Measurements from ENCODE around the gene CACYBP.

The CACYBP gene

DNA sequence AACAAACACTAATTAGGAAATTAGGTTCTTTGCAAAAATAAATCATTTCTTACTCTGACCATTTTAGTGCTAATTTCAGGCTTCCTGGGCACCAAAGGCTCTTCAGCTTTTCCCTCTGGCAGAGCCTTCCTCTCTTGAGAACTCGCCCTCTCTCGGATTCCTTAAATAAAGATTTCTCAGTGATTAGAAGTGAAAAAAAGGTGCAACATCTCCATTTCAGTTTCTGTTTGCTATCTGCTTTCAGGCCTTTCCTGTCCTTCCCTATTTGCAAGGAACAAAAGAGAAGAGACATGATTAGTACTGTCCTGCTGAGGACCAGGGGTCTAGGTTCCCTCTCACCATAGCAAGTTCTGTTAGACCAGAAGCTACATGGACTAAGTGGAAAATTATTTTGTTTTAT is 27.8 kb upstream of the CACYBP start:
- Histone ChIP-seq H3K27ac (ENCODE audit: low read depth in 2 of 2, low read length in 2 of 2) (peak overlapping the region in 1 of 2 donors; percentile 7), H3K4me3 (ENCODE audit: low read length in 2 of 2) (no peak overlapping the region), H3K27me3 (ENCODE audit: control insufficient read depth in 2 of 2, insufficient read depth in 2 of 2, low read length in 2 of 2) (no peaks in the 10 kb centered on the region), H3K9ac (ENCODE audit: low read depth in 1 of 2, low read length in 2 of 2) (no peak overlapping the region), H3K9me3 (ENCODE audit: control insufficient read depth in 2 of 2, low read length in 2 of 2) (no peaks in the 10 kb centered on the region), H3K36me3 (ENCODE audit: control insufficient read depth in 2 of 2, insufficient read depth in 2 of 2, low read length in 2 of 2) (peaks cover 7 to 26% of the 10 kb centered on the region in 2 donors), H3K4me1 (ENCODE audit: control insufficient read depth in 2 of 2, insufficient read depth in 2 of 2, low read length in 2 of 2) (peaks cover 10 to 15% of the 10 kb centered on the region in 2 donors)

DNA sequence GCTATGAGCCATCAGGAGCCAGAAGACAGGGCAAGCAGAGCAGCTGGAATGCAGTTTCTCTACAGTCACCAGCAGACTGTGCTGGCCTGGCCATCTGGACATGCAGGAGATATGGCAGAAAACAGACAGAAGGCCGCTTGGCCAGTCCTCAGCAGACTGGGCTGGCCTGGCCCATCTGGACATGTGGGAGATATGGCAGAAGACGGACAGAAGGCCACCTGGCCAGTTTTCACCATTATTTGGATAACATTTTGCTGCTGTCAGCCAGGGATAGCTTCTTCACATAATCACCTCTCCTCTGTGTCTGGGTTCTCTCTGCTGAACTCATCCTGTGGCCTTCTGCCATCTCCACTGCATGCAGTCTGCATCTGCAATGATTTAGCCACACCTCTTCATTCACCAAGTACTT is 25.0 kb upstream of the CACYBP start:
- Histone ChIP-seq H3K4me1 (ENCODE audit: control insufficient read depth in 2 of 2, insufficient read depth in 2 of 2, low read length in 2 of 2) (no peaks in the 10 kb centered on the region), H3K36me3 (ENCODE audit: control insufficient read depth in 2 of 2, insufficient read depth in 2 of 2, low read length in 2 of 2) (peaks cover 15 to 37% of the 10 kb centered on the region in 2 donors), H3K9me3 (ENCODE audit: control insufficient read depth in 2 of 2, low read length in 2 of 2) (no peaks in the 10 kb centered on the region), H3K9ac (ENCODE audit: low read depth in 1 of 2, low read length in 2 of 2) (no peak overlapping the region), H3K27ac (ENCODE audit: low read depth in 2 of 2, low read length in 2 of 2) (no peak overlapping the region), H3K27me3 (ENCODE audit: control insufficient read depth in 2 of 2, insufficient read depth in 2 of 2, low read length in 2 of 2) (no peaks in the 10 kb centered on the region), H3K4me3 (ENCODE audit: low read length in 2 of 2) (no peak overlapping the region)

DNA sequence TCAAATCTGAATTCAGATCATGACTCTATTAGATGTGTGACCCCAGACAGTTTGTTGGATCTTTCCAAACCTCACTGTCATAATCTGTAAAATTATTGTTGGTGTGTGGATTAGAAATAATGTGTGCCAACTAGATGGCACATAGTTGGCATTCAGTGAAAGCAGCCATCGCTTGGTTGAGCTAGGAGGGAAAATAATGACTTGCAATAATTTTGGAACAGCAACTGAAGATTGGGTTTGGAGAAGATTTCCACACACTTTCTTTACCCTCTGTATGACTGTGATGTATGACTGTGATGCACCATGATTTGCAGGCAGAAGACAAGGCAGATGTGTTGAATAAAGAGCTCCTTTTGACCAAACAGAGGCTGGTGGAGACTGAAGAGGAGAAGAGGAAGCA is 24.0 kb upstream of the CACYBP start:
- peaks cover 17 to 46% of the 10 kb centered on the region in 2 donors for H3K36me3 ChIP-seq (ENCODE audit: control insufficient read depth in 2 of 2, insufficient read depth in 2 of 2, low read length in 2 of 2)
- no peak overlapping the region for H3K27ac ChIP-seq (ENCODE audit: low read depth in 2 of 2, low read length in 2 of 2)
- no peak overlapping the region for H3K9ac ChIP-seq (ENCODE audit: low read depth in 1 of 2, low read length in 2 of 2)
- H3K4me1 ChIP-seq (ENCODE audit: control insufficient read depth in 2 of 2, insufficient read depth in 2 of 2, low read length in 2 of 2), result no peaks in the 10 kb centered on the region
- no peaks in the 10 kb centered on the region for H3K27me3 ChIP-seq (ENCODE audit: control insufficient read depth in 2 of 2, insufficient read depth in 2 of 2, low read length in 2 of 2)
- no peaks in the 10 kb centered on the region for H3K9me3 ChIP-seq (ENCODE audit: control insufficient read depth in 2 of 2, low read length in 2 of 2)
- no peak overlapping the region for H3K4me3 ChIP-seq (ENCODE audit: low read length in 2 of 2)

- Histone ChIP-seq H3K9ac (ENCODE audit: low read depth in 1 of 2, low read length in 2 of 2) (no peak overlapping the region), H3K4me1 (ENCODE audit: control insufficient read depth in 2 of 2, insufficient read depth in 2 of 2, low read length in 2 of 2) (no peaks in the 10 kb centered on the region), H3K9me3 (ENCODE audit: control insufficient read depth in 2 of 2, low read length in 2 of 2) (no peaks in the 10 kb centered on the region), H3K27me3 (ENCODE audit: control insufficient read depth in 2 of 2, insufficient read depth in 2 of 2, low read length in 2 of 2) (no peaks in the 10 kb centered on the region), H3K36me3 (ENCODE audit: control insufficient read depth in 2 of 2, insufficient read depth in 2 of 2, low read length in 2 of 2) (peaks cover 21 to 51% of the 10 kb centered on the region in 2 donors), H3K4me3 (ENCODE audit: low read length in 2 of 2) (no peak overlapping the region), H3K27ac (ENCODE audit: low read depth in 2 of 2, low read length in 2 of 2) (no peak overlapping the region)
Measured at GRCh38 chr1:174976436-174977108, 23.2 kb upstream of the CACYBP start.

- Histone ChIP-seq H3K9ac (ENCODE audit: low read depth in 1 of 2, low read length in 2 of 2) (no peak overlapping the region), H3K4me3 (ENCODE audit: low read length in 2 of 2) (no peak overlapping the region), H3K36me3 (ENCODE audit: control insufficient read depth in 2 of 2, insufficient read depth in 2 of 2, low read length in 2 of 2) (peaks cover 32 to 48% of the 10 kb centered on the region in 2 donors), H3K27me3 (ENCODE audit: control insufficient read depth in 2 of 2, insufficient read depth in 2 of 2, low read length in 2 of 2) (no peaks in the 10 kb centered on the region), H3K9me3 (ENCODE audit: control insufficient read depth in 2 of 2, low read length in 2 of 2) (peaks cover 0 to 2% of the 10 kb centered on the region in 2 donors), H3K27ac (ENCODE audit: low read depth in 2 of 2, low read length in 2 of 2) (no peak overlapping the region), H3K4me1 (ENCODE audit: control insufficient read depth in 2 of 2, insufficient read depth in 2 of 2, low read length in 2 of 2) (no peaks in the 10 kb centered on the region)
Measured at GRCh38 chr1:174982971-174983689, 16.6 kb upstream of the CACYBP start.

- H3K9me3 ChIP-seq (ENCODE audit: control insufficient read depth in 2 of 2, low read length in 2 of 2), result peaks cover 0 to 2% of the 10 kb centered on the region in 2 donors
- H3K36me3 ChIP-seq (ENCODE audit: control insufficient read depth in 2 of 2, insufficient read depth in 2 of 2, low read length in 2 of 2), result peaks cover 29 to 43% of the 10 kb centered on the region in 2 donors
- H3K4me3 ChIP-seq (ENCODE audit: low read length in 2 of 2), result no peak overlapping the region
- no peak overlapping the region for H3K9ac ChIP-seq (ENCODE audit: low read depth in 1 of 2, low read length in 2 of 2)
- H3K4me1 ChIP-seq (ENCODE audit: control insufficient read depth in 2 of 2, insufficient read depth in 2 of 2, low read length in 2 of 2), result peaks cover 3 to 5% of the 10 kb centered on the region in 2 donors
- no peaks in the 10 kb centered on the region for H3K27me3 ChIP-seq (ENCODE audit: control insufficient read depth in 2 of 2, insufficient read depth in 2 of 2, low read length in 2 of 2)
- H3K27ac ChIP-seq (ENCODE audit: low read depth in 2 of 2, low read length in 2 of 2), result no peak overlapping the region
Measured at GRCh38 chr1:174984952-174985351, 14.8 kb upstream of the CACYBP start.

GRCh38 chr1:174988539-174988938 is 11.2 kb upstream of the CACYBP start:
- H3K4me3 ChIP-seq (ENCODE audit: low read length in 2 of 2), result no peak overlapping the region
- no peaks in the 10 kb centered on the region for H3K27me3 ChIP-seq (ENCODE audit: control insufficient read depth in 2 of 2, insufficient read depth in 2 of 2, low read length in 2 of 2)
- H3K9me3 ChIP-seq (ENCODE audit: control insufficient read depth in 2 of 2, low read length in 2 of 2), result no peaks in the 10 kb centered on the region
- H3K4me1 ChIP-seq (ENCODE audit: control insufficient read depth in 2 of 2, insufficient read depth in 2 of 2, low read length in 2 of 2), result peaks cover 5 to 8% of the 10 kb centered on the region in 2 donors
- H3K36me3 ChIP-seq (ENCODE audit: control insufficient read depth in 2 of 2, insufficient read depth in 2 of 2, low read length in 2 of 2), result peaks cover 7 to 23% of the 10 kb centered on the region in 2 donors
- H3K9ac ChIP-seq (ENCODE audit: low read depth in 1 of 2, low read length in 2 of 2), result no peak overlapping the region
- H3K27ac ChIP-seq (ENCODE audit: low read depth in 2 of 2, low read length in 2 of 2), result no peak overlapping the region

DNA sequence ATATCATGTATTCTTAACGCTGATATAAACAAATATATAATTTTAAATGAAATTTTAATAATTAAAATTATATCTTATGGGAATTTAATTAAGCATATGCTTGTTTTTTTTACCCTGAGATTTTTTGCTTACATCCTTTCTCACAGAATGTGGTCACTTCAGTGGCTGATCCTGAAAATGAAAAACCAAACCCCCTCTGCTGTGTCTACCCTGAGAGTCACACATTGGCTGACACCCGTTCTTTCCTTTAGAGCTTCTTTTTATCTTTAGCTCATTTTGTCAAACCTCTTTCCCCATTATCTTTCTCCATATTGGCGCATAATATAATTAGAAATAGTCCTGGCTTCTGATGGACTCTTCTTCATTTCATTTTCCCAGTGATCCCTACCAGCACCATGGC is 10.8 kb upstream of the CACYBP start:
- Histone ChIP-seq H3K27me3 (ENCODE audit: control insufficient read depth in 2 of 2, insufficient read depth in 2 of 2, low read length in 2 of 2) (no peaks in the 10 kb centered on the region), H3K36me3 (ENCODE audit: control insufficient read depth in 2 of 2, insufficient read depth in 2 of 2, low read length in 2 of 2) (peaks cover 7 to 26% of the 10 kb centered on the region in 2 donors), H3K4me3 (ENCODE audit: low read length in 2 of 2) (no peak overlapping the region), H3K27ac (ENCODE audit: low read depth in 2 of 2, low read length in 2 of 2) (no peak overlapping the region), H3K4me1 (ENCODE audit: control insufficient read depth in 2 of 2, insufficient read depth in 2 of 2, low read length in 2 of 2) (peaks cover 5 to 8% of the 10 kb centered on the region in 2 donors), H3K9ac (ENCODE audit: low read depth in 1 of 2, low read length in 2 of 2) (no peak overlapping the region), H3K9me3 (ENCODE audit: control insufficient read depth in 2 of 2, low read length in 2 of 2) (no peaks in the 10 kb centered on the region)

DNA sequence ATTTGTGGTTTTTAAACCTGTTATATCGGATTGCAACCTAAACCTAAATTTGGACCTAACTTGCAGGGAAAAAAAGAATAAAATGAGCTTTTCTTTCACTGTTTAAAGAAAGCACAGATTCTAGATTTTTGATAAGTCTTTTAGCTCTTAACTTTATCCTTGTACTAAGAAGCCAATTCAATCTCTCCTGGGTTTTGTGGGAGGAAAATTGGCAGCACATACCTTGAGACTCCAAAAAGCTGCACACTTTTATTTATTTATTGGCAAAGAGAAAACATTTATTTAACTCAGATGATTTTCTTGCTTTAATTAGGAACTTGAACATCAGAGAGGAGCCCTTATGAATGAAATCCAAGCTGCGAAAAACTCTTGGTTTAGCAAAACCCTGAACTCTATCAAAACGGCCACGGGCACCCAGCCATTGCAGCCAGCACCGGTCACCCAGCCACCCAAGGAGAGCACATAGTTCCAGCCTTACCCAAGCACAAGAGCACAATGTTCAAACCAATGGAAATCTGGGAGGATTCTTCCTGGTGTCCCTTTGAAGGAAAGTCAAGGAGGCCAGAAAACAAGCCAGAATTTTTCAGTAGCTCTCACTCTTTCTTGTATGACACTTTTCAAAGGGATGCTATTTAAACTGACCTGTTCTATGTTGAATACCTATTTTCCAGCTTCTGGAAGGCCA is 10.1 kb upstream of the CACYBP start:
- H3K36me3 ChIP-seq (ENCODE audit: control insufficient read depth in 2 of 2, insufficient read depth in 2 of 2, low read length in 2 of 2), result peaks cover 8 to 26% of the 10 kb centered on the region in 2 donors
- H3K27ac ChIP-seq (ENCODE audit: low read depth in 2 of 2, low read length in 2 of 2), result peak overlapping the region in 1 of 2 donors; percentile 9
- no peak overlapping the region for H3K4me3 ChIP-seq (ENCODE audit: low read length in 2 of 2)
- H3K9ac ChIP-seq (ENCODE audit: low read depth in 1 of 2, low read length in 2 of 2), result peak overlapping the region; percentile 66 to 78
- H3K27me3 ChIP-seq (ENCODE audit: control insufficient read depth in 2 of 2, insufficient read depth in 2 of 2, low read length in 2 of 2), result no peaks in the 10 kb centered on the region
- no peaks in the 10 kb centered on the region for H3K9me3 ChIP-seq (ENCODE audit: control insufficient read depth in 2 of 2, low read length in 2 of 2)
- H3K4me1 ChIP-seq (ENCODE audit: control insufficient read depth in 2 of 2, insufficient read depth in 2 of 2, low read length in 2 of 2), result peaks cover 5 to 8% of the 10 kb centered on the region in 2 donors
